Neuronal stem cell (in vitro differentiated cells): ENCODE results near the gene AVP.
A peak's percentile ranks its signal among the peaks of the same experiment; 100 is the strongest.

ENCODE experiments used
- DNase-seq: peaks from one replicate; pipeline ENCODE4 v3.0.0-alpha.2; 2013; ENCODE audit warnings: low spot score
- H2AFZ ChIP-seq: one replicate; pipeline ENCODE4 v1.6.1; 2013; ENCODE audit warnings: mild to moderate bottlenecking, low read length, inconsistent platforms
- H2AK5ac ChIP-seq: 2 replicates; pipeline ENCODE4 v1.6.1; 2013; ENCODE audit warnings: low read depth, mild to moderate bottlenecking, inconsistent platforms, low read length, moderate library complexity, mixed read lengths
- H2BK120ac ChIP-seq: 2 replicates; pipeline ENCODE4 v1.6.1; 2013; ENCODE audit warnings: low read depth, mild to moderate bottlenecking, inconsistent platforms, low read length, moderate library complexity, mixed read lengths
- H2BK12ac ChIP-seq: one replicate; pipeline ENCODE4 v1.6.1; 2013; ENCODE audit warnings: low read length, inconsistent platforms
- H2BK15ac ChIP-seq: 2 replicates; pipeline ENCODE4 v1.6.1; 2013; ENCODE audit warnings: mild to moderate bottlenecking, low read length, inconsistent platforms, mixed read lengths
- H2BK5ac ChIP-seq: one replicate; pipeline ENCODE4 v1.6.1; 2013; ENCODE audit warnings: inconsistent platforms, mild to moderate bottlenecking, low read length, moderate library complexity
- H3K14ac ChIP-seq: one replicate; pipeline ENCODE4 v1.6.1; 2013; ENCODE audit warnings: low read length, inconsistent platforms
- H3K18ac ChIP-seq: 2 replicates; pipeline ENCODE4 v1.6.1; 2013; ENCODE audit warnings: low read length, inconsistent platforms
- H3K23ac ChIP-seq: 2 replicates; pipeline ENCODE4 v1.6.1; 2013; ENCODE audit warnings: low read depth, mild to moderate bottlenecking, mixed read lengths, low read length, inconsistent platforms; ENCODE audit not compliant: poor library complexity
- H3K27ac ChIP-seq: replicated peaks from 3 replicates; pipeline ENCODE4 v1.5.1; 2013; ENCODE audit warnings: low read length, inconsistent platforms
- H3K27me3 ChIP-seq, 3 experiments: 2 replicates each; pipeline ENCODE4 v1.6.1; 2013; ENCODE audit warnings: low read length in 3 of 3, mild to moderate bottlenecking in 2 of 3, inconsistent platforms in 1 of 3, low read depth in 1 of 3, mixed read lengths in 1 of 3, moderate library complexity in 1 of 3; ENCODE audit not compliant: control insufficient read depth in 3 of 3, insufficient read depth in 3 of 3
- H3K36me3 ChIP-seq, 2 donors: replicated peaks in 1 of 2; 2 replicates each; pipeline ENCODE4 v1.6.1; 2013; ENCODE audit warnings: low read length in 2 of 2; ENCODE audit not compliant: control insufficient read depth in 2 of 2, insufficient read depth in 2 of 2
- H3K4ac ChIP-seq: 2 replicates; pipeline ENCODE4 v1.6.1; 2013; ENCODE audit warnings: inconsistent platforms, mild to moderate bottlenecking, low read length, moderate library complexity
- H3K4me1 ChIP-seq, 2 donors: 1 replicate in 1 of 2; 2 replicates in 1 of 2; pipeline ENCODE4 v1.6.1; 2013; ENCODE audit warnings: low read length in 2 of 2, low read depth in 1 of 2; ENCODE audit not compliant: control insufficient read depth in 2 of 2, insufficient read depth in 1 of 2
- H3K4me2 ChIP-seq: one replicate; pipeline ENCODE4 v1.6.1; 2013; ENCODE audit warnings: mild to moderate bottlenecking, low read length, inconsistent platforms; ENCODE audit not compliant: insufficient read depth, poor library complexity, severe bottlenecking
- H3K4me3 ChIP-seq, 2 donors: 2 replicates each; pipeline ENCODE4 v1.5.1; 2013; ENCODE audit warnings: low read length in 2 of 2, mild to moderate bottlenecking in 2 of 2, inconsistent platforms in 1 of 2, moderate library complexity in 1 of 2
- H3K79me1 ChIP-seq: one replicate; pipeline ENCODE4 v1.6.1; 2013; ENCODE audit warnings: low read depth, mild to moderate bottlenecking, inconsistent platforms, low read length, moderate library complexity
- H3K9ac ChIP-seq: one replicate; pipeline ENCODE4 v1.6.1; 2013; ENCODE audit warnings: mild to moderate bottlenecking, low read depth, low read length, inconsistent platforms; ENCODE audit not compliant: poor library complexity
- H3K9me3 ChIP-seq, 2 donors: replicated peaks in 1 of 2; 2 replicates each; pipeline versions ENCODE3 to v1.6.1; 2013; ENCODE audit warnings: low read length in 2 of 2, mild to moderate bottlenecking in 2 of 2, inconsistent platforms in 1 of 2, low read depth in 1 of 2, mixed read lengths in 1 of 2, moderate library complexity in 1 of 2; ENCODE audit not compliant: control insufficient read depth in 2 of 2, insufficient read depth in 1 of 2
- H4K8ac ChIP-seq: one replicate; pipeline ENCODE4 v1.6.1; 2013; ENCODE audit warnings: low read depth, mild to moderate bottlenecking, inconsistent platforms, low read length, moderate library complexity
- H4K91ac ChIP-seq: one replicate; pipeline ENCODE4 v1.6.1; 2013; ENCODE audit warnings: low read length, low read depth, mild to moderate bottlenecking, inconsistent platforms; ENCODE audit not compliant: poor library complexity
- WGBS, 2 donors: extraction: QIAGEN DNeasy Blood & Tissue Kit; methylation state at CpG; one replicate each; pipeline ENCODE4 v1.1.7; 2013; ENCODE audit warnings: missing lambda C conversion rate in 2 of 2, mixed read lengths in 1 of 2; ENCODE audit not compliant: insufficient read length in 2 of 2, insufficient replicate concordance in 1 of 2; ENCODE audit errors: extremely low coverage in 2 of 2; 5-methylcytosine and 5-hydroxymethylcytosine counted together

Gene AVP

GRCh38 chr20:3106185-3106584, 21.7 kb upstream of the AVP start:
- Histone ChIP-seq H3K4me3 (no peak overlapping the region), H3K27ac (no peak overlapping the region), H2BK12ac (no peak overlapping the region), H3K9me3 (no peaks in the 10 kb centered on the region), H2BK15ac (no peak overlapping the region), H3K9ac (no peak overlapping the region), H2BK120ac (no peak overlapping the region), H3K4ac (no peak overlapping the region), H3K18ac (no peak overlapping the region), H4K91ac (no peak overlapping the region), H2AFZ (no peak overlapping the region), H3K23ac (no peak overlapping the region), H2AK5ac (no peak overlapping the region), H3K4me2 (no peak overlapping the region), H2BK5ac (no peak overlapping the region), H4K8ac (no peak overlapping the region), H3K36me3 (peaks cover 3 to 13% of the 10 kb centered on the region in 2 donors), H3K4me1 (peaks cover 2 to 7% of the 10 kb centered on the region in 2 donors), H3K79me1 (no peaks in the 10 kb centered on the region), H3K27me3 (no peaks in the 10 kb centered on the region), H3K14ac (no peak overlapping the region)
- DNase-seq, result no peak
- WGBS, 2 donors, result no CpG with 5 or more reads among the region's 3 CpGs

GRCh38 chr20:3105256-3106137, 21.0 kb upstream of the AVP start:
- Histone ChIP-seq H3K27me3 (no peaks in the 10 kb centered on the region), H3K4ac (no peak overlapping the region), H2AFZ (no peak overlapping the region), H3K4me3 (no peak overlapping the region), H3K9me3 (no peaks in the 10 kb centered on the region), H2BK5ac (no peak overlapping the region), H2BK120ac (no peak overlapping the region), H3K4me2 (no peak overlapping the region), H4K8ac (no peak overlapping the region), H3K14ac (no peak overlapping the region), H2AK5ac (peak overlapping the region; percentile 22), H3K27ac (no peak overlapping the region), H4K91ac (no peak overlapping the region), H2BK12ac (no peak overlapping the region), H3K9ac (no peak overlapping the region), H3K18ac (no peak overlapping the region), H3K23ac (no peak overlapping the region), H3K79me1 (no peaks in the 10 kb centered on the region), H2BK15ac (no peak overlapping the region), H3K4me1 (peaks cover 2 to 7% of the 10 kb centered on the region in 2 donors), H3K36me3 (peaks cover 3 to 13% of the 10 kb centered on the region in 2 donors)
- DNase-seq, result no peak
- WGBS, 2 donors, result no CpG with 5 or more reads among the region's 18 CpGs

- H2BK120ac ChIP-seq, result no peak overlapping the region
- H3K27me3 ChIP-seq, result no peaks in the 10 kb centered on the region
- H2BK15ac ChIP-seq, result no peak overlapping the region
- no peak overlapping the region for H3K4me3 ChIP-seq
- no peaks in the 10 kb centered on the region for H3K36me3 ChIP-seq
- H3K23ac ChIP-seq, result no peak overlapping the region
- no peak overlapping the region for H3K4me2 ChIP-seq
- H2BK5ac ChIP-seq, result no peak overlapping the region
- no peak overlapping the region for H2AFZ ChIP-seq
- no peaks in the 10 kb centered on the region for H3K9me3 ChIP-seq
- no peak overlapping the region for H3K4ac ChIP-seq
- H3K79me1 ChIP-seq, result no peaks in the 10 kb centered on the region
- no peak for DNase-seq
- no peak overlapping the region for H3K14ac ChIP-seq
- H4K91ac ChIP-seq, result no peak overlapping the region
- no peak overlapping the region for H3K27ac ChIP-seq
- H3K18ac ChIP-seq, result no peak overlapping the region
- H3K9ac ChIP-seq, result no peak overlapping the region
- H2AK5ac ChIP-seq, result no peak overlapping the region
- H4K8ac ChIP-seq, result no peak overlapping the region
- peaks cover 2 to 7% of the 10 kb centered on the region in 2 donors for H3K4me1 ChIP-seq
- H2BK12ac ChIP-seq, result no peak overlapping the region
- WGBS, 2 donors, result no CpG with 5 or more reads among the region's 3 CpGs
Measured at GRCh38 chr20:3103369-3104032, 19.0 kb upstream of the AVP start.
